Ascending aorta (tissue), 2 donors: ENCODE measurements around the gene FAM151A. TPM values are rescaled to one million over a fixed set of nuclear protein-coding genes. Genes with fewer than 3 reads are reported as not detected.
"Not testable (repeated sequence)": the region's sequence is repeated elsewhere in the genome, so short reads cannot be mapped to it uniquely, and the experiment has no call there.

Experiments used
- DNase-seq, 2 donors: peaks; one replicate each; pipeline ENCODE4 v3.0.0-alpha.2; 2019; ENCODE audit warnings: low spot score in 2 of 2
- H3K27ac ChIP-seq, 2 donors: fragments of 200-600 bp; sonication (generic); one replicate each; pipeline ENCODE4 v1.5.1; 2016 to 2017; ENCODE audit warnings: mild to moderate bottlenecking in 1 of 2
- H3K27me3 ChIP-seq: fragments of 200-600 bp; sonication (generic); one replicate; pipeline ENCODE4 v1.5.1; 2017
- H3K36me3 ChIP-seq, 2 donors: fragments of 200-600 bp; sonication (generic); one replicate each; pipeline ENCODE4 v1.5.1; 2016
- H3K4me1 ChIP-seq, 2 donors: fragments of 200-600 bp; sonication (generic); one replicate each; pipeline ENCODE4 v1.5.1; 2016 to 2017; ENCODE audit warnings: mild to moderate bottlenecking in 1 of 2
- H3K4me3 ChIP-seq, 2 donors: fragments of 200-600 bp; sonication (generic); one replicate each; pipeline ENCODE4 v1.5.1; 2016 to 2017; ENCODE audit warnings: mild to moderate bottlenecking in 1 of 2
- H3K9me3 ChIP-seq, 2 donors: fragments of 200-600 bp; sonication (generic); one replicate each; pipeline ENCODE4 v1.5.1; 2016
- intact Hi-C: fragments of 100-400 bp; cut with DNase I; formaldehyde crosslinking; loops from one replicate; pipeline ENCODE4 v1.15.1; 2023
- total RNA-seq: library from RNA; depleted of rRNA; stranded (reverse); fragments of >200 nt; gene quantifications from one replicate; pipeline ENCODE4 v1.1.0, GENCODE V29; 2016
- TF ChIP-seq, protein P1 (sequence below), 3 experiments: fragments of 200-600 bp in 2 of 3; fragments of 450-650 bp in 1 of 3; sonication (generic) in 2 of 3; IDR thresholded peaks; one replicate each; pipeline ENCODE4 v1.5.1; 2016 to 2019; ENCODE audit warnings: antibody characterized with exemption in 3 of 3, mild to moderate bottlenecking in 1 of 3, moderate library complexity in 1 of 3

The FAM151A gene
- total RNA-seq, 1 donor from 2014 or later, result not detected

DNA sequence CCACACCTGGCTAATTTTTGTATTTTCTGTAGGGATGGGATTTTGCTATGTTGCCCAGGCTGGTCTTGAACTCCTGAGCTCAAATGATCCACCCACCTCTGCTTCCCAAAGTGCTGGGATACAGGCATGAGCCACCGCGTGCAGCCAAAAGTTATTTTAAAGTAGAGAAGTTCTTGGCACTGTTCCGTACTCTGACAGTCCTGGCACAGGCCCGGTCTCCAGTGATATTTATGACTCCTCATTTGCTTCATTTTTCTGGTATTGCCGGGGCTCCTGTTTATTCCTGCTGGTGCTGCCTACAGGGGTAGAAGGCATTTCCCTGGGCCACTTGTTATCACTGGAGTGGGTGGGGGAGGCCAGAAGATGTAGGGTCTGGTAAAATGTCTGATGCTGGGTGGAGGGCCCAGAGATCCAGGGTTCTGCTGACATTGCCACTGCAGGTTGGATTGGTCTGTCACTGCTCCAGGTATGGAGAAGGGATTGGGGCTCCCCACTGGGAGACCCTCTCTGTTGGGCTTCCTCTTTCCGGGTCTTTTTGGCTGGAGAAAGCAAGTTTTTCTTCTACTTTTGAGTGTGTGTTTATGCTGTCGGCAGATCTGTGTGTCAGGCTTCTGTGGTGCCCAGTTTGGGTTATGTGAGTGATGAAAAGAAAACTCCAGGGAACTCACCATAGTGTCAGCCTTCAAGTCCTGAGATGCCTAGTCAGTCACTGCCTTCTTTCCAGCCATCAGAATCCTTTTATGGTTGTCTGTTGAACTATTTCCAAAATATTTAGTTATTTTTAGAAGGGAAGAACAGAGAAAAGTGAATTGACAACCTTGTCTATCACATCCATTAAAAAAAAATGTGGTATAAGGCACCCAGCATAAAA is 22.7 kb upstream of the FAM151A start:
- H3K27ac ChIP-seq, result peak overlapping the region; percentile 34 to 54
- TF ChIP-seq, protein P1, sequence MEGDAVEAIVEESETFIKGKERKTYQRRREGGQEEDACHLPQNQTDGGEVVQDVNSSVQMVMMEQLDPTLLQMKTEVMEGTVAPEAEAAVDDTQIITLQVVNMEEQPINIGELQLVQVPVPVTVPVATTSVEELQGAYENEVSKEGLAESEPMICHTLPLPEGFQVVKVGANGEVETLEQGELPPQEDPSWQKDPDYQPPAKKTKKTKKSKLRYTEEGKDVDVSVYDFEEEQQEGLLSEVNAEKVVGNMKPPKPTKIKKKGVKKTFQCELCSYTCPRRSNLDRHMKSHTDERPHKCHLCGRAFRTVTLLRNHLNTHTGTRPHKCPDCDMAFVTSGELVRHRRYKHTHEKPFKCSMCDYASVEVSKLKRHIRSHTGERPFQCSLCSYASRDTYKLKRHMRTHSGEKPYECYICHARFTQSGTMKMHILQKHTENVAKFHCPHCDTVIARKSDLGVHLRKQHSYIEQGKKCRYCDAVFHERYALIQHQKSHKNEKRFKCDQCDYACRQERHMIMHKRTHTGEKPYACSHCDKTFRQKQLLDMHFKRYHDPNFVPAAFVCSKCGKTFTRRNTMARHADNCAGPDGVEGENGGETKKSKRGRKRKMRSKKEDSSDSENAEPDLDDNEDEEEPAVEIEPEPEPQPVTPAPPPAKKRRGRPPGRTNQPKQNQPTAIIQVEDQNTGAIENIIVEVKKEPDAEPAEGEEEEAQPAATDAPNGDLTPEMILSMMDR (IDR thresholded peaks at IDR 0.05), result no peak
- H3K4me1 ChIP-seq, result peaks cover 3 to 4% of the 10 kb centered on the region in 2 donors
- peak; percentile 10 to 81 for DNase-seq
- peaks cover 0 to 4% of the 10 kb centered on the region in 2 donors for H3K9me3 ChIP-seq
- no peaks in the 10 kb centered on the region for H3K27me3 ChIP-seq
- no peak overlapping the region for H3K4me3 ChIP-seq
- intact Hi-C loops, result loop anchor here (5.0 kb wide), 1 partner anchor 104 kb away; no protein-coding TSS in a partner anchor
- no peaks in the 10 kb centered on the region for H3K36me3 ChIP-seq

DNA sequence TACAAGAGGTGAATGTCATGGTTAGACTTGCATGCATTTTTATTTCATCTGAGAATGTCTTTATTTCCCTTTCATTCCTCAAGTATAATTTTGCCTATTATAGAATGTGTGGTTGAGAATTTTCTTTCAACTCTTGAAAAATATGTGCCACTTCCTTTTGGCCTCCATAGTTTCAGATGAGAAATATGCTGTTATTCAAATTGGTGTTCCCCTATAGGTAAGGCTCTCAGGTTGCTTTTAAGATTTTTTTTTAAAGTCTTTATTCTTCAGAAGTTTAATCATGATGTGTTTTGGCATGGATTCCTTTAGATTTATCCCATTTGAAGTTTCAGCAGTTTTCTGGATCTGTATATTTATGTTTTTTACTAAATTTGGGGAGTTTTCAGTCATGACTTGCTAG is 20.4 kb upstream of the FAM151A start:
- TF ChIP-seq, protein P1 (IDR thresholded peaks at IDR 0.05), result no peak
- Histone ChIP-seq H3K27me3 (no peaks in the 10 kb centered on the region), H3K36me3 (no peaks in the 10 kb centered on the region), H3K4me1 (peaks cover 3 to 4% of the 10 kb centered on the region in 2 donors), H3K27ac (no peak overlapping the region), H3K9me3 (peaks cover 0 to 4% of the 10 kb centered on the region in 2 donors), H3K4me3 (no peak overlapping the region)
- DNase-seq, result no peak
- intact Hi-C loops, result no loop called here

DNA sequence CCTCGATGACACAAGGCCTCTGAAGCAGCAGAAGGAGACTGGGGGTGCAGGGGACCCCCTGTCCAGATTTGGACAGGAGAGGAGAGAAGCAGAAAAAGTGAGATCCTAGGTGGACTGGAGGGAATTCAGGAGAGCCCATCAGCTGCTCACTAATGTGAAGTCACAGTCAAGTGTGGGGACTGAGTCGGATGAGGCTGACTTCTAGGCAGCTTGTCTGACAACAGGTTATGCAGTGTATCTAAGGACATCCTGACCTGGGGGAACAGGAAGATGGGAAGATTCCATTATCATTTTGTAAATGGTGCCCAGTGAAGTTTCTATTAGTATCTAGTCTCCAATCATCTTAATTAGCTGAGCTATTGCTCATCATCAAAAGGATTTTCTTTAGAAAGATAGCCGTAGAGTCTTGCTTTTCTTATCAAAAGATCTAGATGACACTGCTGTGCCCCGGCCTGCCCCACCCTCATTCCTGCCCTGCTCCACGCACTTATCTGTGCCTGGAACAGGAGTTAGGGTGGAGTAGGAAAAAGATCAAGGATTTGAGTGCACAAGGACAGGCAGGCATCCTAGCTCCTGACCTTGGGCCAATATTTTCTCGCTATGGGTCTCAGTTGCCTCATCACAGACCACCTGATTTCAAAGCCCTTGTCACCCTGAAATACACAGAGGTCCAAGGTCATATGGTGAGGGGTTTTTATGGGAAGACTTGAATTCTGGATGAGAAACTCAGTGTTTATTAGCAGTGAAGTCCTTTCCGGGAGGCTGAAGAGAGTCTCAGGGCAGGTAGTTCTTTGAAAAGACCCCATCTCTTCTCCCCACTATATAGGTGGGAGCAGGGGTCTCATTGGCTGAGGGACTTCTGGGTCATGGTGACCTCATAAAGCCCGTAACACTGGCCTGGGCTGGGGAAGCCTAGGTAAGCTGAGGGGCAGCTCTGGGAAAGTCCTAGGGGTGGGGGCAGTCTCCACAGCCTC is 17.8 kb upstream of the FAM151A start, which contains the start of gene MROH7:
MROH7 (plus strand) TSS at position 924 of the 974 bp plus-strand sequence. CDS start 11,141 bp downstream, outside the sequence.
- no peaks in the 10 kb centered on the region for H3K27me3 ChIP-seq
- no peak within 1 kb of the TSS for H3K4me3 ChIP-seq
- no peaks in the 10 kb centered on the region for H3K36me3 ChIP-seq
- peaks cover 0 to 4% of the 10 kb centered on the region in 2 donors for H3K9me3 ChIP-seq
- no peak within 1 kb of the TSS for H3K27ac ChIP-seq
- peak in 1 of 2 donors; percentile 11 for DNase-seq
- peaks cover 1 to 3% of the 10 kb centered on the region in 2 donors for H3K4me1 ChIP-seq
- intact Hi-C loops, result no loop called here
- TF ChIP-seq, protein P1 (IDR thresholded peaks at IDR 0.05), result no peak

DNA sequence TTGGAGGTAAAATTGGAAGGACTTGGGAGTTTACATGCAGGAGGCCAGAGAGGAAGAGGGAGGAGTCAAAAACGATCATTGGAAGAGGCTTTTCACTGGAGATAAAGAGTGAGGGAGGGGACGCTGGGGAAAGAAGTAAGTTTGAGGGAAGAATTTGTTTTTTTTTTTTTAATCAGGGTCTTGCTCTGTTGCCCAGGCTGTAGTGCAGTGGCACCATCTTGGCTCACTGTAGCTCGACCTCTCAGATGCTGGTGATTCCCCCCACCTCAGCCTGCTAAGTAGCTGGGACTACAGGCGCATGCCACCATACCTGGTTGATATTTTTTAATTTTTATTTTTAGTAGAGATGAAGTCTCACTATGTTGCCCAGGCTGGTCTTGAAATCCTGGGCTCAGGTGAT is 17.0 kb upstream of the FAM151A start:
- H3K27me3 ChIP-seq, result no peaks in the 10 kb centered on the region
- peaks cover 0 to 4% of the 10 kb centered on the region in 2 donors for H3K9me3 ChIP-seq
- no peaks in the 10 kb centered on the region for H3K4me1 ChIP-seq
- no peaks in the 10 kb centered on the region for H3K36me3 ChIP-seq
- DNase-seq, result peak in 1 of 2 donors; percentile 2
- H3K27ac ChIP-seq, result no peak overlapping the region
- intact Hi-C loops, result no loop called here
- no peak overlapping the region for H3K4me3 ChIP-seq
- TF ChIP-seq, protein P1 (IDR thresholded peaks at IDR 0.05), result no peak

DNA sequence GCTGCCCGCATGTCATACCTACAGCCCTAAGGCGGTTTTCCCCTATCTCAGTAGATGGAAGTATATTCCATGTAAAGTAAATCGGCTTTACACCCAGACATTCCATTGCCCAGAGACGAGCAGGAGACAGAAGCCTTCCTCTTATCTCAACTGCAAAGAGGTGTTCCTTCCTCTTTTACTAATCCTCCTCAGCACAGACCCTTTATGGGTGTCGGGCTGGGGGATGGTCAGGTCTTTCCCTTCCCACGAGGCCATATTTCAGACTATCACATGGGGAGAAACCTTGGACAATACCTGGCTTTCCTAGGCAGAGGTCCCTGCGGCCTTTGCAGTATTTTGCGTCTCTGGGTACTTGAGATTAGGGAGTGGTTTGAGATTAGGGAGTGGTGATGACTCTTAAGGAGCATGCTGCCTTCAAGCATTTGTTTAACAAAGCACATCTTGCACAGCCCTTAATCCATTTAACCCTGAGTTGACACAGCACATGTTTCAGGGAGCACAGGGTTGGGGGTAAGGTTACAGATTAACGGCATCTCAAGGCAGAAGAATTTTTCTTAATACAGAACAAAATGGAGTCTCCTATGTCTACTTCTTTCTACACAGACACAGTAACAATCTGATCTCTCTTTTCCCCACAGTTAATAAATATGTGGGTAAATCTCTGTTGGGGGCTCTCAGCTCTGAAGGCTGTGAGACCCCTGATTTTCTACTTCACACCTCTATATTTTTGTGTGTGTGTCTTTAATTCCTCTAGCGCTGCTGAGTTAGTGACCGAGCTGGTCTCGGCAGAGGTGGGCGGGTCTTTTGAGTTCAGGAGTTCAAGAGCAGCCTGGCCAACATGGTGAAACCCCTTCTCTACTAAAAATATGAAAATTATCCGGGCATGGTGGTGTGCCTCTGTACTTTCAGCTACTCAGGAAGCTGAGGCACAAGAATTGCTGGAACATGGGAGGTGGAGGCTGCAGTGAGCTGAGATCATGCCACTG is 13.4 kb upstream of the FAM151A start:
- H3K36me3 ChIP-seq, H3K9me3 ChIP-seq, H3K27ac ChIP-seq, H3K27me3 ChIP-seq, H3K4me3 ChIP-seq, H3K4me1 ChIP-seq, intact Hi-C loops: not testable (repeated sequence)
- peak in 1 of 2 donors; percentile 21 for DNase-seq

DNA sequence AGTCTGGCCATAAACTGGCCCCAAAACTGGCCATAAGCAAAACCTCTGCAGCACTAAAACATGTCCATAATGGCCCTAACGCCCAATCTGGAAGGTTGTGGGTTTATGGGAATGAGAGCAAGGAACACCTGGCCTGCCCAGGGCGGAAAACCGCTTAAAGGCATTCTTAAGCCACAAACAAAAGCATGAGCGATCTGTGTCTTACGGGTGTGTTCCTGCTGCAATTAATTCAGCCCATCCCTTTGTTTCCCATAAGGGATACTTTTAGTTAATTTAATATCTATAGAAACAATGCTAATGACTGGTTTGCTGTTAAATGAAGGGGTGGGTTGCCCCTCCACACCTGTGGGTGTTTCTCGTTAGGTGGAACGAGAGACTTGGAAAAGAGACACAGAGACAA is 12.5 kb upstream of the FAM151A start:
- H3K4me3 ChIP-seq, H3K36me3 ChIP-seq, H3K27ac ChIP-seq, H3K27me3 ChIP-seq, H3K9me3 ChIP-seq, intact Hi-C loops, H3K4me1 ChIP-seq: not testable (repeated sequence)
- peak in 1 of 2 donors; percentile 12 for DNase-seq
